Esophagus muscularis mucosa (tissue), 4 donors: ENCODE measurements around the gene NPBWR2. TPM values are rescaled to one million over a fixed set of nuclear protein-coding genes. Genes with fewer than 3 reads are reported as not detected.
"Not testable (repeated sequence)": the region's sequence is repeated elsewhere in the genome, so short reads cannot be mapped to it uniquely, and the experiment has no call there.

Experiments used
- DNase-seq: peaks from one replicate; pipeline ENCODE4 v3.0.0-alpha.2; 2017; ENCODE audit errors: extremely low spot score
- H3K27ac ChIP-seq, 4 donors: fragments of 200-600 bp; sonication (generic); replicated peaks in 1 of 4; 1 replicate in 3 of 4; 2 replicates in 1 of 4; pipeline ENCODE4 v1.5.1; 2016 to 2019; ENCODE audit warnings: mild to moderate bottlenecking in 1 of 4
- H3K27me3 ChIP-seq, 4 donors: fragments of 200-600 bp; sonication (generic); one replicate each; pipeline versions ENCODE4 v1.5.1 to v1.6.0; 2016 to 2019
- H3K36me3 ChIP-seq, 4 donors: fragments of 200-600 bp; sonication (generic); one replicate each; pipeline ENCODE4 v1.5.1; 2016 to 2019
- H3K4me1 ChIP-seq, 4 donors: fragments of 200-600 bp; sonication (generic); one replicate each; pipeline ENCODE4 v1.5.1; 2016 to 2019
- H3K4me3 ChIP-seq, 4 donors: fragments of 200-600 bp; sonication (generic); 1 replicate in 2 of 4; 2 replicates in 2 of 4; pipeline ENCODE4 v1.5.1; 2016 to 2019; ENCODE audit warnings: mild to moderate bottlenecking in 4 of 4, moderate library complexity in 1 of 4
- H3K9me3 ChIP-seq, 4 donors: fragments of 200-600 bp; sonication (generic); 1 replicate in 3 of 4; 2 replicates in 1 of 4; pipeline ENCODE4 v1.5.1; 2016 to 2019
- EP300 ChIP-seq: sonication (generic); formaldehyde crosslinking; IDR thresholded peaks from one replicate; pipeline ENCODE4 v1.6.1; 2017; ENCODE audit warnings: antibody characterized with exemption
- POLR2A ChIP-seq: fragments of 450-650 bp; IDR thresholded peaks from one replicate; pipeline ENCODE4 v1.6.1; 2017; ENCODE audit warnings: antibody characterized with exemption, moderate library complexity, mild to moderate bottlenecking, low read depth
- POLR2AphosphoS5 ChIP-seq, 2 donors: sonication (generic); formaldehyde crosslinking; IDR thresholded peaks; one replicate each; pipeline ENCODE4 v1.6.1; 2017; ENCODE audit warnings: antibody characterized with exemption in 2 of 2
- WGBS: methylation state at CpG from one replicate; pipeline ENCODE4 v1.1.5; 2018; 5-methylcytosine and 5-hydroxymethylcytosine counted together
- intact Hi-C: fragments of 100-400 bp; cut with DNase I; formaldehyde crosslinking; loops from one replicate; pipeline ENCODE4 v1.15.1; 2023
- total RNA-seq, 4 donors: library from RNA; depleted of rRNA; stranded (reverse); fragments of >200 nt; gene quantifications; one replicate each; pipeline versions ENCODE4 v1.1.0 to v1.2.1, GENCODE V29; 2016
- TF ChIP-seq, protein P1 (sequence below), 3 experiments: fragments of 200-600 bp in 2 of 3; fragments of 450-650 bp in 1 of 3; sonication (generic) in 2 of 3; IDR thresholded peaks; one replicate each; pipeline ENCODE4 v1.5.1; 2017 to 2019; ENCODE audit warnings: antibody characterized with exemption in 3 of 3, mild to moderate bottlenecking in 2 of 3, moderate library complexity in 1 of 3

The NPBWR2 gene
- total RNA-seq, 4 donors from 2014 or later, result not detected

DNA sequence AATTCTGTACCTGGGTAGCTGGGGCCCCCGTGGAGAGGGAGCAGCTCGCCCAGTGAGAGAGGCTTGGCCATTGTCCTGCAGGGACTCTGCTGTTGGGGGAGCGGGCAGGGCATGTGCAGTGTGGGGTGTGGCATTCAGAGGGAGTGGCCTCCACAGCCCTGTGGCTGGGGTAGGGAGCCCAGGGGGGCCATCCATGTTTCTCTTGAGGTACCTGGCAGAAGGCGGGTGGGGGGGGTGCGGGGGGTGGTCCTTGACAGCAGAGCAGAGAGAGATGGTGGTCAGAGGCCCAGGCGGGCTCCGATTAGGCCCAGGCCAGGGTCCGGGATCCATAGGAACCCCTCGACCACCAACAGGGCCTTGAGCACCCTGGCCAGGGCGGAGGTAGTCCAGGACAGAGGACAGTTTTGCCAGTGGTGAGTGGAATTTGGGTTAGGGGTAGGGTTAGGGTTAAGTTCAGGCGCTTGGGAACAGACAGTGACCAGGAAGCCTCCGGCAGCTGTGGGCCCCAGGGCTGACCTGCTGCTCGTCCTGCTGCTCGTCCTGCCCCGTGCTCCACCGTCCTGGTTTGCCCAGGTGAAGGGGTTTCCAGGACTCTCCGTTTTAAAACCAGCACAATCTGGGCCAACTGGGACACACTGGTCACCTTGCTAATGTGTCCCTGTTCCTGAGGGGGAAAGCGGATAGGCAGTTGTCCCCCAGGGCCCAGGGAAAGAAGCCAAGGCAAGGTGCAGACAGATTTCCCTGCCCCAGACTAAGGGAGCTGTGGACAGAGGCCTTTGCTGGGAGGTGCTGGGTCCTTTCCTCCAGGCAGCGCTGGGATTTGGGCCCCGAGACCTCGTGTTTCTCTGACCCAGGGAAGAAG lies 32.1 kb upstream of the NPBWR2 start:
- TF ChIP-seq POLR2A (no peak), POLR2AphosphoS5 (IDR thresholded peaks at IDR 0.05) (no peak), EP300 (no peak)
- TF ChIP-seq, protein P1, sequence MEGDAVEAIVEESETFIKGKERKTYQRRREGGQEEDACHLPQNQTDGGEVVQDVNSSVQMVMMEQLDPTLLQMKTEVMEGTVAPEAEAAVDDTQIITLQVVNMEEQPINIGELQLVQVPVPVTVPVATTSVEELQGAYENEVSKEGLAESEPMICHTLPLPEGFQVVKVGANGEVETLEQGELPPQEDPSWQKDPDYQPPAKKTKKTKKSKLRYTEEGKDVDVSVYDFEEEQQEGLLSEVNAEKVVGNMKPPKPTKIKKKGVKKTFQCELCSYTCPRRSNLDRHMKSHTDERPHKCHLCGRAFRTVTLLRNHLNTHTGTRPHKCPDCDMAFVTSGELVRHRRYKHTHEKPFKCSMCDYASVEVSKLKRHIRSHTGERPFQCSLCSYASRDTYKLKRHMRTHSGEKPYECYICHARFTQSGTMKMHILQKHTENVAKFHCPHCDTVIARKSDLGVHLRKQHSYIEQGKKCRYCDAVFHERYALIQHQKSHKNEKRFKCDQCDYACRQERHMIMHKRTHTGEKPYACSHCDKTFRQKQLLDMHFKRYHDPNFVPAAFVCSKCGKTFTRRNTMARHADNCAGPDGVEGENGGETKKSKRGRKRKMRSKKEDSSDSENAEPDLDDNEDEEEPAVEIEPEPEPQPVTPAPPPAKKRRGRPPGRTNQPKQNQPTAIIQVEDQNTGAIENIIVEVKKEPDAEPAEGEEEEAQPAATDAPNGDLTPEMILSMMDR (IDR thresholded peaks at IDR 0.05), result no peak
- H3K27me3 ChIP-seq, result peaks cover 0 to 51% (median 2%) of the 10 kb centered on the region in 4 donors
- DNase-seq, result no peak
- H3K36me3 ChIP-seq, result no peaks in the 10 kb centered on the region
- no peak overlapping the region for H3K4me3 ChIP-seq
- WGBS, result 80% methylated on average over 17 of the region's 21 CpGs
- no peaks in the 10 kb centered on the region for H3K4me1 ChIP-seq
- no peak overlapping the region for H3K27ac ChIP-seq
- H3K9me3 ChIP-seq, result no peaks in the 10 kb centered on the region
- intact Hi-C loops, result no loop called here

DNA sequence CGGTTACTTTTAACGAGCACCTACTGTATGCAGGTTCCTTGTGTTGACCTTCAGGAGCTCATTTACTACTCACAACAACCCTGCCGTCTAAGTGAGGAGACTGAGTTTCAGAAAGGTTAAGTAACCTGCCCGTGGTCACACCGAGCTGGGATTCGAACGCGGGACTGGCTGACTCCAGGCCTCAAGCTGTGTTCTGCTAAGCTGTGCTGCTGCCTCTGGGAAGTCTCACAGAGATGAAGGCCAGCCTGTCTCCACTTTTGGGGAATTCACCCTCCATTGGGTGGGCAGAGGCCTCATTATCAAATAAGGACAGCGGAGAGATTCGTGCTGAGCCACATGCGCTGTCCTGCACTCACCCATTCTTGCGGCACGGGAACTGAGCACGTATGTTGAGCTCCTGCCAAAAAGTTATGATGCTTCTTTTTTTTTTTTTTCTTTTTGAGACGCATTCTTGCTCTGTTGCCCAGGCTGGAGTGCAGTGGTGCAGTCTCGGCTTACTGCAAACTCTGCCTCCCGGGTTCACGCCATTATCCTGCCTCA lies 31.0 kb upstream of the NPBWR2 start:
- 80% methylated on average over 18 of the region's 18 CpGs for WGBS
- Histone ChIP-seq H3K4me1 (no peaks in the 10 kb centered on the region), H3K27ac (no peak overlapping the region), H3K36me3 (no peaks in the 10 kb centered on the region), H3K9me3 (no peaks in the 10 kb centered on the region), H3K4me3 (no peak overlapping the region), H3K27me3 (peaks cover 0 to 55% (median 2%) of the 10 kb centered on the region in 4 donors)
- no peak for DNase-seq
- TF ChIP-seq EP300 (no peak), POLR2AphosphoS5 (IDR thresholded peaks at IDR 0.05) (no peak), POLR2A (no peak)
- TF ChIP-seq, protein P1 (IDR thresholded peaks at IDR 0.05), result no peak
- intact Hi-C loops, result no loop called here

DNA sequence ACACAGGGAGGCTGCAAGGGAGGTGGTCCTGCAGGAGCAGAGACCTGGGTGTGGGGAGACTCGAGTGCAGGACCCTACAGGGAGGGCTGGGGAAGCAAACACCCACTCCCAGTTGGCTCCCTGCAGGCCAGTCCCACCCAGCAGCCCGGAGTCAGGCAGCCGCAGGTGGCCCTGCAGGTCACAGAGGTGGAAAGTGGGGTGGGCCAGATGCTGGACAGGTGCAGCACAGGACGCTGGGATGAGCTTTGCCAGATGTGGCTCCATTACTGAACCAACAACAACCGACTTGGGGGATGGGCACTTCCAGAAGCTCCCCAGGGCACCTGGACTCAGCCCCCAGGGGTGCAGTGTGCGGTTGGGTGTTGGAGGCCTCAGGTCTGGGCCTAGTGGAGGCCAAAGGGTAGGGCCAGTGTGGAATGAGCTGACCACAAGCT lies 30.2 kb upstream of the NPBWR2 start:
- intact Hi-C loops, result no loop called here
- no peaks in the 10 kb centered on the region for H3K9me3 ChIP-seq
- DNase-seq, result no peak
- H3K4me1 ChIP-seq, result no peaks in the 10 kb centered on the region
- no peak for TF ChIP-seq POLR2A
- TF ChIP-seq, protein P1 (IDR thresholded peaks at IDR 0.05), result no peak
- no peak for TF ChIP-seq POLR2AphosphoS5 (IDR thresholded peaks at IDR 0.05)
- TF ChIP-seq EP300, result no peak
- H3K36me3 ChIP-seq, result no peaks in the 10 kb centered on the region
- no peak overlapping the region for H3K27ac ChIP-seq
- H3K4me3 ChIP-seq, result no peak overlapping the region
- WGBS, result 78% methylated on average over 4 of the region's 6 CpGs
- H3K27me3 ChIP-seq, result peaks cover 0 to 48% (median 2%) of the 10 kb centered on the region in 4 donors

DNA sequence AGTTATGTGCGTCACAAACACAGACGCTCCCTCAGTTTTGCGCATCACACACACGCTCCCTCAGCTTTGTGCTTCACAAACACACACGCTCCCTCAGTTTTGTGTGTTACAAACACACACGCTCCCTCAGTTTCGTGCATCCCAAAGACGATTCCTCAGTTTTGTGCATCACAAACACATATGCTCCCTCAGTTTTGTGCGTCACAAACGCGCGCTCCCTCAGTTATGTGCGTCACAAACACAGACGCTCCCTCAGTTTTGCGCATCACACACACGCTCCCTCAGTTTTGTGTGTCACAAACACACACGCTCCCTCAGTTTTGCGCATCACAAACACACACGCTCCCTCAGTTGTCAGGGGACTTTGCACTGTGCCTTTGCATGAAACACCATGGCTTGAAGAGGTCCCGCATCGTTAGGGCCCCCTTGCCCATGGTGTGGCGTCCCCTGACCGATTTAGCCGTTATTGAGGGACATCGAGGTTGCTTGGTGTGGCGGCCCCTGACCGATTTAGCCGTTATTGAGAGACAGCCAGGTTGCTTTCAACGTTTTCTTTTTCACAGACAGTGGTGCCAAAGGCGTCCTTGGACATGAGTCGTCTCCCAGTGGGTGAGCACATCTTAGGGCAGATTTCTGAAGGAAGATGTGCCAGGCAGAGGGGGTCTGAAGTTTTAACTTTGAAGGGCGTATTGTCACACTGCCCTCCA lies 28.8 kb upstream of the NPBWR2 start:
- DNase-seq, result no peak
- H3K9me3 ChIP-seq, result no peaks in the 10 kb centered on the region
- 80% methylated on average over 32 of the region's 32 CpGs for WGBS
- H3K4me1 ChIP-seq, result no peaks in the 10 kb centered on the region
- TF ChIP-seq EP300 (no peak), POLR2A (no peak), POLR2AphosphoS5 (IDR thresholded peaks at IDR 0.05) (no peak)
- TF ChIP-seq, protein P1 (IDR thresholded peaks at IDR 0.05), result no peak
- H3K27ac ChIP-seq, result no peak overlapping the region
- no peak overlapping the region for H3K4me3 ChIP-seq
- peaks cover 0 to 37% (median under 1%) of the 10 kb centered on the region in 4 donors for H3K27me3 ChIP-seq
- no peaks in the 10 kb centered on the region for H3K36me3 ChIP-seq
- intact Hi-C loops, result no loop called here

DNA sequence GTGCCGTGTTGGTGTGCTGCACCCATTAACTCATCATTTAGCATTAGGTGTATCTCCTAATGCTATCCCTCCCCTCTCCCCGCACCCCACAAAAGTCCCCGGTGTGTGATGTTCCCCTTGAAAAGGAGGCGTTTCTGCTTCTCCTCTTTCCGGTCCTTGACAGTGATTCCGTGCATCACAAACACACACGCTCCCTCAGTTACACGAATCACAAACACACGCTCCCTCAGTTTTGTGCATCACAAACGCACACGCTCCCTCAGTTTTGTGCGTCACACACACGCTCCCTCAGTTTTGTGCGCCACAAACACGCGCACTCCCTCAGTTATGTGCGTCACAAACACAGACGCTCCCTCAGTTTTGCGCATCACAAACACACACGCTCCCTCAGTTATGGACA lies 27.4 kb upstream of the NPBWR2 start:
- DNase-seq, intact Hi-C loops, H3K4me3 ChIP-seq, H3K9me3 ChIP-seq, H3K27ac ChIP-seq, H3K4me1 ChIP-seq, H3K36me3 ChIP-seq: not testable (repeated sequence)
- H3K27me3 ChIP-seq, result peaks cover 0 to 36% (median 0%) of the 10 kb centered on the region in 4 donors
- WGBS, result 76% methylated on average over 20 of the region's 20 CpGs
